ENCODE data around the gene CFAP45.
A peak's percentile ranks its signal among the peaks of the same experiment; 100 is the strongest.

Gene CFAP45

GRCh38 chr1:159832309-159832708, 67.7 kb downstream of the CFAP45 start:
- no peaks in the 10 kb centered on the region for H3K4me1 ChIP-seq (ENCODE audit: control insufficient read depth, insufficient read depth, low read length)
- H3K27ac ChIP-seq (ENCODE audit: low read length): no peak overlapping the region
- H3K27me3 ChIP-seq (ENCODE audit: control insufficient read depth, insufficient read depth, low read length): no peaks in the 10 kb centered on the region
- DNase-seq (ENCODE audit: low read depth, low spot score): no peak
- WGBS (ENCODE audit: insufficient coverage, insufficient read length): no CpG with 5 or more reads among the region's 2 CpGs
- no peak overlapping the region for H3K4me3 ChIP-seq (ENCODE audit: low read length)
- no peaks in the 10 kb centered on the region for H3K36me3 ChIP-seq (ENCODE audit: control insufficient read depth, insufficient read depth, low read length)
- H3K9me3 ChIP-seq (ENCODE audit: control insufficient read depth, insufficient read depth, low read length): no peaks in the 10 kb centered on the region

- no peaks in the 10 kb centered on the region for H3K36me3 ChIP-seq (ENCODE audit: control insufficient read depth, insufficient read depth, low read length)
- no peak overlapping the region for H3K4me3 ChIP-seq (ENCODE audit: low read length)
- no peak overlapping the region for H3K27ac ChIP-seq (ENCODE audit: low read length)
- no peaks in the 10 kb centered on the region for H3K9me3 ChIP-seq (ENCODE audit: control insufficient read depth, insufficient read depth, low read length)
- no peak for DNase-seq (ENCODE audit: low read depth, low spot score)
- H3K4me1 ChIP-seq (ENCODE audit: control insufficient read depth, insufficient read depth, low read length): no peaks in the 10 kb centered on the region
- WGBS (ENCODE audit: insufficient coverage, insufficient read length): no CpG with 5 or more reads among the region's 7 CpGs
- H3K27me3 ChIP-seq (ENCODE audit: control insufficient read depth, insufficient read depth, low read length): no peaks in the 10 kb centered on the region
Measured at GRCh38 chr1:159831412-159832141, 68.4 kb downstream of the CFAP45 start.

- Histone ChIP-seq H3K27ac (ENCODE audit: low read length) (no peak overlapping the region), H3K4me1 (ENCODE audit: control insufficient read depth, insufficient read depth, low read length) (no peaks in the 10 kb centered on the region), H3K4me3 (ENCODE audit: low read length) (no peak overlapping the region), H3K9me3 (ENCODE audit: control insufficient read depth, insufficient read depth, low read length) (no peaks in the 10 kb centered on the region), H3K27me3 (ENCODE audit: control insufficient read depth, insufficient read depth, low read length) (no peaks in the 10 kb centered on the region), H3K36me3 (ENCODE audit: control insufficient read depth, insufficient read depth, low read length) (no peaks in the 10 kb centered on the region)
- DNase-seq (ENCODE audit: low read depth, low spot score): no peak
- WGBS (ENCODE audit: insufficient coverage, insufficient read length): no CpG with 5 or more reads among the region's 8 CpGs
Measured at GRCh38 chr1:159830722-159831121, 69.2 kb downstream of the CFAP45 start.

- Histone ChIP-seq H3K4me1 (ENCODE audit: control insufficient read depth, insufficient read depth, low read length) (no peaks in the 10 kb centered on the region), H3K4me3 (ENCODE audit: low read length) (no peak overlapping the region), H3K36me3 (ENCODE audit: control insufficient read depth, insufficient read depth, low read length) (no peaks in the 10 kb centered on the region), H3K9me3 (ENCODE audit: control insufficient read depth, insufficient read depth, low read length) (no peaks in the 10 kb centered on the region), H3K27me3 (ENCODE audit: control insufficient read depth, insufficient read depth, low read length) (no peaks in the 10 kb centered on the region), H3K27ac (ENCODE audit: low read length) (no peak overlapping the region)
- no peak for DNase-seq (ENCODE audit: low read depth, low spot score)
- no CpG with 5 or more reads among the region's 18 CpGs for WGBS (ENCODE audit: insufficient coverage, insufficient read length)
Measured at GRCh38 chr1:159829822-159830465, 70.0 kb downstream of the CFAP45 start.

GRCh38 chr1:159829273-159829634, 70.7 kb downstream of the CFAP45 start:
- no peak overlapping the region for H3K27ac ChIP-seq (ENCODE audit: low read length)
- no CpG with 5 or more reads among the region's 3 CpGs for WGBS (ENCODE audit: insufficient coverage, insufficient read length)
- no peaks in the 10 kb centered on the region for H3K4me1 ChIP-seq (ENCODE audit: control insufficient read depth, insufficient read depth, low read length)
- H3K4me3 ChIP-seq (ENCODE audit: low read length): no peak overlapping the region
- H3K36me3 ChIP-seq (ENCODE audit: control insufficient read depth, insufficient read depth, low read length): no peaks in the 10 kb centered on the region
- peak; percentile 35 for DNase-seq (ENCODE audit: low read depth, low spot score)
- H3K27me3 ChIP-seq (ENCODE audit: control insufficient read depth, insufficient read depth, low read length): no peaks in the 10 kb centered on the region
- no peaks in the 10 kb centered on the region for H3K9me3 ChIP-seq (ENCODE audit: control insufficient read depth, insufficient read depth, low read length)

GRCh38 chr1:159828581-159829272, 71.2 kb downstream of the CFAP45 start:
- Histone ChIP-seq H3K4me1 (ENCODE audit: control insufficient read depth, insufficient read depth, low read length) (no peaks in the 10 kb centered on the region), H3K4me3 (ENCODE audit: low read length) (no peak overlapping the region), H3K27ac (ENCODE audit: low read length) (no peak overlapping the region), H3K36me3 (ENCODE audit: control insufficient read depth, insufficient read depth, low read length) (no peaks in the 10 kb centered on the region), H3K27me3 (ENCODE audit: control insufficient read depth, insufficient read depth, low read length) (no peaks in the 10 kb centered on the region), H3K9me3 (ENCODE audit: control insufficient read depth, insufficient read depth, low read length) (no peaks in the 10 kb centered on the region)
- DNase-seq (ENCODE audit: low read depth, low spot score): no peak
- no CpG with 5 or more reads among the region's 11 CpGs for WGBS (ENCODE audit: insufficient coverage, insufficient read length)

GRCh38 chr1:159828176-159828575, 71.8 kb downstream of the CFAP45 start:
- no peaks in the 10 kb centered on the region for H3K4me1 ChIP-seq (ENCODE audit: control insufficient read depth, insufficient read depth, low read length)
- no peaks in the 10 kb centered on the region for H3K36me3 ChIP-seq (ENCODE audit: control insufficient read depth, insufficient read depth, low read length)
- H3K27me3 ChIP-seq (ENCODE audit: control insufficient read depth, insufficient read depth, low read length): no peaks in the 10 kb centered on the region
- H3K4me3 ChIP-seq (ENCODE audit: low read length): no peak overlapping the region
- no peak for DNase-seq (ENCODE audit: low read depth, low spot score)
- WGBS (ENCODE audit: insufficient coverage, insufficient read length): no CpG with 5 or more reads among the region's 3 CpGs
- no peaks in the 10 kb centered on the region for H3K9me3 ChIP-seq (ENCODE audit: control insufficient read depth, insufficient read depth, low read length)
- H3K27ac ChIP-seq (ENCODE audit: low read length): no peak overlapping the region

GRCh38 chr1:159827549-159827948, 72.4 kb downstream of the CFAP45 start:
- H3K27ac ChIP-seq (ENCODE audit: low read length): no peak overlapping the region
- no peaks in the 10 kb centered on the region for H3K27me3 ChIP-seq (ENCODE audit: control insufficient read depth, insufficient read depth, low read length)
- no peak for DNase-seq (ENCODE audit: low read depth, low spot score)
- no peaks in the 10 kb centered on the region for H3K4me1 ChIP-seq (ENCODE audit: control insufficient read depth, insufficient read depth, low read length)
- H3K36me3 ChIP-seq (ENCODE audit: control insufficient read depth, insufficient read depth, low read length): no peaks in the 10 kb centered on the region
- no peak overlapping the region for H3K4me3 ChIP-seq (ENCODE audit: low read length)
- whole genome bisulfite sequencing (ENCODE audit: insufficient coverage, insufficient read length): no CpG with 5 or more reads among the region's 3 CpGs
- no peaks in the 10 kb centered on the region for H3K9me3 ChIP-seq (ENCODE audit: control insufficient read depth, insufficient read depth, low read length)

- H3K4me3 ChIP-seq (ENCODE audit: low read length): no peak overlapping the region
- no peak overlapping the region for H3K27ac ChIP-seq (ENCODE audit: low read length)
- no peaks in the 10 kb centered on the region for H3K27me3 ChIP-seq (ENCODE audit: control insufficient read depth, insufficient read depth, low read length)
- no peaks in the 10 kb centered on the region for H3K9me3 ChIP-seq (ENCODE audit: control insufficient read depth, insufficient read depth, low read length)
- no peaks in the 10 kb centered on the region for H3K4me1 ChIP-seq (ENCODE audit: control insufficient read depth, insufficient read depth, low read length)
- H3K36me3 ChIP-seq (ENCODE audit: control insufficient read depth, insufficient read depth, low read length): no peaks in the 10 kb centered on the region
- no peak for DNase-seq (ENCODE audit: low read depth, low spot score)
- WGBS (ENCODE audit: insufficient coverage, insufficient read length): no CpG with 5 or more reads among the region's 6 CpGs
Measured at GRCh38 chr1:159827102-159827490, 72.9 kb downstream of the CFAP45 start.

- H3K4me3 ChIP-seq (ENCODE audit: low read length): no peak within 1 kb of the TSS
- no peak for DNase-seq (ENCODE audit: low read depth, low spot score)
Measured at GRCh38 chr1:159826441-159827101, 73.4 kb downstream of the CFAP45 start, which contains the start of gene SLAMF8. TSS of gene SLAMF8 (plus strand) at chr1:159826873. CDS start at chr1:159826899, 26 bp downstream.

More at GRCh38 chr1:159826441-159827101, 73.4 kb downstream of the CFAP45 start, which contains the start of gene SLAMF8:
- H3K9me3 ChIP-seq (ENCODE audit: control insufficient read depth, insufficient read depth, low read length): no peaks in the 10 kb centered on the region
- H3K4me1 ChIP-seq (ENCODE audit: control insufficient read depth, insufficient read depth, low read length): no peaks in the 10 kb centered on the region
- no peaks in the 10 kb centered on the region for H3K36me3 ChIP-seq (ENCODE audit: control insufficient read depth, insufficient read depth, low read length)
- no CpG with 5 or more reads among the region's 11 CpGs for WGBS (ENCODE audit: insufficient coverage, insufficient read length)
- no peak within 1 kb of the TSS for H3K27ac ChIP-seq (ENCODE audit: low read length)
- H3K27me3 ChIP-seq (ENCODE audit: control insufficient read depth, insufficient read depth, low read length): no peaks in the 10 kb centered on the region
